Measurements from ENCODE around the gene PCDHGA6. TPM values are rescaled to one million over a fixed set of nuclear protein-coding genes. Genes with fewer than 3 reads are reported as not detected.
"Not testable (repeated sequence)": the region's sequence is repeated elsewhere in the genome, so short reads cannot be mapped to it uniquely, and the experiment has no call there.

Gene PCDHGA6
- total RNA-seq, result under 1 TPM; 0.08 TPM

DNA sequence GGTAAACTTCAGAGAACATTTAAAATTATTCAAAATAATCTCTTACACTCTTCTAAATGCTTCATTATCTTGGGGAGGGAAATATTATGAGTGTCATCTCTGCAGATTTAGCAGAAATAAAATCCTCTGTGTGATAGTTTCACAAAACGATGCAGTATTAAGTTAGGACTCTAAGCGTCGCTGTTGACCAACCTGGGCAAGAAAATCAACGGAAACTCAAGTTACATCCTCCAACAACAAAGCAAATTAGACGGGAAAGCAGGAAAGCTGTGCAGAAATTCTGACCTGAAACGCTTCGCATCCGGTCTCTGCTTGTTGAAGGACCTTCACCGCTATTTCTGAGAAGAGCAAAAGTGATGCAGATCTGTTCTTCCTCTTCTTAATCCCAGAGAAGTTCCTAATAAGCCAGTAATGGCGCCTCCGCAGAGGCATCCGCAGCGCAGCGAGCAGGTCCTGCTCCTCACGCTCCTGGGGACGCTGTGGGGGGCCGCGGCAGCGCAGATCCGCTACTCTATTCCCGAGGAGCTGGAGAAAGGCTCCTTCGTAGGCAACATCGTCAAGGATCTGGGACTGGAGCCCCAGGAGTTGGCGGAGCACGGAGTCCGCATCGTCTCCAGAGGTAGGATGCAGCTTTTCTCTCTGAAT lies at the start of gene PCDHGA6:
Gene PCDHGA6, plus strand, starts transcription at position 219 of the 645 bp plus-strand sequence. Its CDS starts 193 bp downstream, at position 412.
- peaks cover 25% of the 10 kb centered on the region for H3K36me3 Mint-ChIP-seq
- peaks cover 4% of the 10 kb centered on the region for H3K4me1 Mint-ChIP-seq
- no peak within 1 kb of the TSS for H3K4me3 Mint-ChIP-seq
- H3K27ac Mint-ChIP-seq, result no peak within 1 kb of the TSS
- peaks cover 86% of the 10 kb centered on the region for H3K27me3 Mint-ChIP-seq
- peaks cover 37% of the 10 kb centered on the region for H3K9me3 Mint-ChIP-seq
- DNase-seq, result no peak

DNA sequence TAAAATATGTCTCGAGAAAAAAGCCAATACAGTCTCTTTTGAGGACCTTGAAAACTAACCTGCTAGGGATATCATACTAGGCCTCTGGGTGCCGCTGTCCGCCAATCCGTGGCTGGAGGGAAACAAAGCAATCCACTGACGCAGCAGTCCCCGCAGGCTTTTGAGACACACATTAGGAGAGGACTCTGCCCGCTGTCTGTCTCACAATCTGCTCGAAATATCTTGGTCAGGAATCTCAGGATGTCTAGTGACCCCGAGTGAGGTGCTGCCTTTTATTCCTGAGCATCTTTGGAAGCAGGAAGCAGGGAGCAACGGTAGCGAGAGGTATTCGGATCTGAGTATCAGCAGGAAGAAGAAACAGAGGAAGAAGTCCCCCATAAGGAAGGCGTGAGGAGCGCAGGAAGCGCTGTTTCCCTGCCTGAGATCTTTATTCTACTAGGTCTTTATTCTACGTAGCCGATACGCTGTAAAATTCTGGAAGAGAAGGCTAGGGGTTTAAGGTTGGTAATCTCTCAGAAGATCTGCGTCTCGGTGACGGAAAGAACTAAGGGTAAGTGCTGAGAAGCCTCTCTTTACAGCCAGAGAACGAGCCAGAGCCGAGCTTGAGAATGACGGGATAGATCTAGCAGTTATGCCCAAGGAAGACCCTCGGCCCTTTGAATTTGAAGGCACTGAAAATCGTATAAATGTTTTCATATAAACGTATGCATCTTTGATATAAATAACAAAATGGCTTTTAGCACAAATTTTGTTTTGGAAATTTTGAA lies 47.4 kb upstream of the PCDHGA6 start:
- H3K4me3 Mint-ChIP-seq, result peak overlapping the region; percentile 91
- DNase-seq, result peak; percentile 63
- peaks cover 6% of the 10 kb centered on the region for H3K4me1 Mint-ChIP-seq
- peaks cover 26% of the 10 kb centered on the region for H3K9me3 Mint-ChIP-seq
- H3K36me3 Mint-ChIP-seq, result peaks cover 30% of the 10 kb centered on the region
- peaks cover 49% of the 10 kb centered on the region for H3K27me3 Mint-ChIP-seq
- peak overlapping the region; percentile 88 for H3K27ac Mint-ChIP-seq

DNA sequence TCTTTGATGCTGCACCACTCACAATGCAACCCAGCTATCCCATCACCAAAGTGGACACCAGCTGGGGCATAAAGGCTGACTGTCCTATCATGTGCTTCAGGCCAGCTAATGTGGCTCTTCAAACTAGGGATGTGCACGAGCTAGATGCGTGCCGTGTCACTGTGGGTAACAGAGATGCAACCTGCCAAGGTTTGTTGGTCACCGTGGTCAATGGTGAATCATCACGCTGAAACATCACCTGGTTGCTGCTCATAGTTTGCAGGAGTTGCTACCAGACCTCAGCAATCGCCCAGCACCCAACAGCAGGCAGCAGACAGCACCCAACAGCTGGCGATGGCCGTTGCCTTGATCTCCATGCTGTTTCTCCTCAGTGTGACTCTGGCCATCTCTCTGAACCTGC lies 45.5 kb upstream of the PCDHGA6 start:
- DNase-seq, result no peak
- H3K27me3 Mint-ChIP-seq, result peaks cover 63% of the 10 kb centered on the region
- no peak overlapping the region for H3K27ac Mint-ChIP-seq

DNA sequence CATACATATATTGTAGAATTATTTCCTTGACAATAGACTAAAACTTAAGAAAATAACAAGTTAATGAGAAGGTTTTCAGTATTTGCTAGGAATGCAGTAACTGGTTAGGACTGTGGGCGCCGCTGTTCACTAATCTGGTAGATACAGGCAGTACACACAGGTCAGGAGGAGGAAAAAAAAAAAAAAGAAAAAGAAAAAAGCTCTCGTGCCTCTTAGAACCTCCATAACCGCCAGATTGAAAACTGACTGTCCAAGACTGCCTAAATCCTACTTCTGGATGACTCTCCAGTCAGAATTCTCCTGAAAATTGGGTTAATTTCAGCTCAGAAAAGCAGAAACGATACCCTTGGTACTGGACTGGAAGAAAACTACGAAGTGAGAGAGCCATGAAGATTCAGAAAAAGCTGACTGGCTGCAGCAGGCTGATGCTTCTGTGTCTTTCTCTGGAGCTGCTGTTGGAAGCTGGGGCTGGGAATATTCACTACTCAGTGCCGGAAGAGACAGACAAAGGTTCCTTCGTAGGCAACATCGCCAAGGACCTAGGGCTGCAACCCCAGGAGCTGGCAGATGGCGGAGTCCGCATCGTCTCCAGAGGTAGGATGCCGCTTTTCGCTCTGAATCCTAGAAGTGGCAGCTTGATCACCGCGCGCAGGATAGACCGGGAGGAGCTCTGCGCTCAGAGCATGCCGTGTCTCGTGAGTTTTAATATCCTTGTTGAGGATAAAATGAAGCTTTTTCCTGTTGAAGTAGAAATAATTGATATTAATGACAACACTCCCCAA lies 43.2 kb upstream of the PCDHGA6 start, which contains the start of gene PCDHGA1:
Gene PCDHGA1, plus strand, starts transcription at position 216 of the 782 bp plus-strand sequence.
- Mint-ChIP-seq H3K27me3 (peaks cover 84% of the 10 kb centered on the region), H3K4me3 (no peak within 1 kb of the TSS), H3K4me1 (peaks cover 6% of the 10 kb centered on the region), H3K36me3 (peaks cover 32% of the 10 kb centered on the region), H3K9me3 (peaks cover 32% of the 10 kb centered on the region), H3K27ac (no peak within 1 kb of the TSS)
- no peak for DNase-seq

More for the DNA sequence above, 45.5 kb upstream of the PCDHGA6 start:
- Mint-ChIP-seq H3K4me1 (peaks cover 6% of the 10 kb centered on the region), H3K36me3 (peaks cover 27% of the 10 kb centered on the region), H3K4me3 (no peak overlapping the region), H3K9me3 (peaks cover 26% of the 10 kb centered on the region)

DNA sequence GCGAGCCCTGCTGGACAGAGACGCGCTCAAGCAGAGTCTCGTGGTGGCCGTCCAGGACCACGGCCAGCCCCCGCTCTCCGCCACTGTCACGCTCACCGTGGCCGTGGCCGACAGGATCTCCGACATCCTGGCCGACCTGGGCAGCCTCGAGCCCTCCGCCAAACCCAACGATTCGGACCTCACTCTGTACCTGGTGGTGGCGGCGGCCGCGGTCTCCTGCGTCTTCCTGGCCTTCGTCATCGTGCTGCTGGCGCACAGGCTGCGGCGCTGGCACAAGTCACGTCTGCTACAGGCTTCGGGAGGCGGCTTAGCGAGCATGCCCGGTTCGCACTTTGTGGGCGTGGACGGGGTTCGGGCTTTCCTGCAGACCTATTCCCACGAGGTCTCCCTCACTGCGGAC lies 41.1 kb upstream of the PCDHGA6 start:
- not testable (repeated sequence) for H3K4me3 Mint-ChIP-seq, H3K4me1 Mint-ChIP-seq, DNase-seq, H3K27ac Mint-ChIP-seq
- H3K27me3 Mint-ChIP-seq, result peaks cover 89% of the 10 kb centered on the region
- peaks cover 29% of the 10 kb centered on the region for H3K36me3 Mint-ChIP-seq
- H3K9me3 Mint-ChIP-seq, result peaks cover 45% of the 10 kb centered on the region

DNA sequence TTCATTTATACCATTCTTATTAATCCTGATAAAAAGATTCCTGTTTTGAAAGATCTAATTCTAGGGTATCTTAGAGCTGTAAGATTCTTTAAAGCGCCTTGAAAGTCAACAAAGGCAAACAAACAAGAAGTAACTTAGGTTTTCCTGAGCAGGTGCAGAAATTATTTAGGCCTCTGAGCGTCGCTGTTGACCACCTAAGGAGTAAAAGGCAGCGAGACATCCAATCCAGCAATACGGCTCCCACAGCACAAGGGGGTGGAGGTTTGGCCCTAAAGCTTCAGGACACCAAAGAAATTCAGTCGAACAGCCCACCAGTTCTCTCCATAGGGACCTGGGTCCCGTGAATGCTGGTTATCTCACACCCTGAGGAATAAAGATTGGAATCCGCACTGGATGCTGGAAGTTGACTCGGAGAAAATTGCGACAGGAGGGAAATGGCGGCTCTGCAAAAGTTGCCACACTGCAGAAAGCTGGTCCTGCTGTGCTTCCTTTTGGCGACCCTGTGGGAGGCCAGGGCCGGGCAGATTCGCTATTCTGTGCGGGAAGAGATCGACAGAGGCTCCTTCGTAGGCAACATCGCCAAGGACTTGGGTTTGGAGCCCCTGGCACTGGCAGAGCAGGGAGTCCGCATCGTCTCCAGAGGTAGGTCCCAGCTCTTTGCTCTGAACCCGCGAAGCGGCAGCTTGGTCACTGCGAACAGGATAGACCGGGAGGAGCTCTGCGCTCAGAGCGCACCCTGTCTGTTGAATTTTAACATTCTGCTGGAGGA lies 35.0 kb upstream of the PCDHGA6 start, which contains the start of gene PCDHGA2:
Gene PCDHGA2, plus strand, starts transcription at position 223 of the 769 bp plus-strand sequence.
- Mint-ChIP-seq H3K27me3 (peaks cover 94% of the 10 kb centered on the region), H3K9me3 (peaks cover 47% of the 10 kb centered on the region), H3K36me3 (peaks cover 15% of the 10 kb centered on the region), H3K27ac (no peak within 1 kb of the TSS), H3K4me3 (peak within 1 kb of the TSS; percentile 26), H3K4me1 (peaks cover 2% of the 10 kb centered on the region)
- DNase-seq, result no peak

DNA sequence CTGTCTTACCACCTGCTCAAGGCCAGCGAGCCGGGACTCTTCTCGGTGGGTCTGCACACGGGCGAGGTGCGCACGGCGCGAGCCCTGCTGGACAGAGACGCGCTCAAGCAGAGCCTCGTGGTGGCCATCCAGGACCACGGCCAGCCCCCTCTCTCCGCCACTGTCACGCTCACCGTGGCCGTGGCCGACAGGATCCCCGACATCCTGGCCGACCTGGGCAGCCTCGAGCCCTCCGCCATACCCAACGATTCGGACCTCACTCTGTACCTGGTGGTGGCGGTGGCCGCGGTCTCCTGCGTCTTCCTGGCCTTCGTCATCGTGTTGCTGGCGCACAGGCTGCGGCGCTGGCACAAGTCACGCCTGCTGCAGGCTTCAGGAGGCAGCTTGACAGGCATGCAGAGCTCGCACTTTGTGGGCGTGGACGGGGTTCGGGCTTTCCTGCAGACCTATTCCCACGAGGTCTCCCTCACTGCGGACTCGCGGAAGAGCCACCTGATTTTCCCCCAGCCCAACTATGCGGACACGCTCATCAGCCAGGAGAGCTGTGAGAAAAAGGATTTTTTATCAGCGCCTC lies 32.8 kb upstream of the PCDHGA6 start:
- Mint-ChIP-seq H3K36me3 (peaks cover 18% of the 10 kb centered on the region), H3K27me3 (peaks cover 91% of the 10 kb centered on the region), H3K9me3 (peaks cover 45% of the 10 kb centered on the region)
- not testable (repeated sequence) for H3K4me3 Mint-ChIP-seq, H3K4me1 Mint-ChIP-seq, H3K27ac Mint-ChIP-seq, DNase-seq

DNA sequence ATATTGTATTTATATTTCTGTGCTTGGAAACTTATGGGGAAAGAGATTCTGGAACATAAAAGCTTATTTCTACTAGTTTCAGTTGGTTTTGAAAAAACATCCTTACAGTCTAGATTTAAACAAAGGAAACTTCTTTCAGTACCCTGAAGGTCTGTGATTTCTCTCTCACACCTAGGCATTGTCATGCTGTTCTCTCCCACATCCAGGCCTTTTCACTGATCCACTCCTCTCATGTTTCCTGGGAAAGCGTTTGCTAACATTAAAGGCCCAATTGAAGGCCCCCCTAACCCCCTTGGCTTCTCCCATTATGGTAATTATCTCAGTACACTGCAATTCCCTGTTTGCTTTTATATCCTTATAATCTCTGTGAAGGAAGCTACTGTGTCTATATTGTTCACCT lies 30.9 kb upstream of the PCDHGA6 start:
- Mint-ChIP-seq H3K36me3 (peaks cover 17% of the 10 kb centered on the region), H3K4me1 (peaks cover 2% of the 10 kb centered on the region), H3K27me3 (peaks cover 90% of the 10 kb centered on the region), H3K27ac (no peak overlapping the region), H3K4me3 (no peak overlapping the region), H3K9me3 (peaks cover 34% of the 10 kb centered on the region)
- no peak for DNase-seq

DNA sequence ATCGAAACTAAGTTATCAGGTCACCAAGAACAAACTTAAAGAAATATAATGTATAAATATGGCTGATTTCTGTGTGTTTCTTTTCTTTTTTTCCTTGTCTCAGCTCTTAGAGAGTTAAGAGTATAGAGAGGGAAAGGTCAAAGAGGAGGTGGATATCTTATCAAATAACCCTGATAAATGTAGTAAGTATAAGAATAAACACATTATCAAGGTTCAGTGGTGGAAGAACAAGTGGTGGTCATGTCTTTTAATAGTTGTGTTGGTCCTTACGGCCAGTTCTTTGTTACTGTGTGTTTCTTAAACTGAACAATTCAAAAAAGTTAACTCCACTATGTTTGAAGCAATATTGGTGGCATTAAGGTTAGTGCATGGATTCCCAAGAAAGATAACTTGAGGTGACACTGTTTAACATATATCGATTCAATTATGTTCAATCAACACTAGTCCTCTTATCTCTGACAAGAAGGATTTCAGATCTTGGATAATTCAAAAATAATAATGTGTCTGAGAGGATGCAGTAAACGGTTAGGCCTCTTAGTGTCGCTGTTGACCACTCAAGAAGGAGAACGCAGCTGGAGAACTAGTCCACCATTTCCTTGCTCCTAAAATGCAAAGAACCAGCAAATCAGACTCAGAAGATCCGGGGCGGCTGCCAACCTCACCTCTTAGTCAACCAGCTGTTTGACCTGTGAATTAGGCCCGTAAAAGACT lies 30.3 kb upstream of the PCDHGA6 start, which contains the start of gene PCDHGA3:
Gene PCDHGA3, plus strand, starts transcription at position 588 of the 711 bp plus-strand sequence. CDS start 205 bp downstream, outside the sequence.
- H3K4me3 Mint-ChIP-seq, result peak within 1 kb of the TSS; percentile 29
- no peak for DNase-seq

DNA sequence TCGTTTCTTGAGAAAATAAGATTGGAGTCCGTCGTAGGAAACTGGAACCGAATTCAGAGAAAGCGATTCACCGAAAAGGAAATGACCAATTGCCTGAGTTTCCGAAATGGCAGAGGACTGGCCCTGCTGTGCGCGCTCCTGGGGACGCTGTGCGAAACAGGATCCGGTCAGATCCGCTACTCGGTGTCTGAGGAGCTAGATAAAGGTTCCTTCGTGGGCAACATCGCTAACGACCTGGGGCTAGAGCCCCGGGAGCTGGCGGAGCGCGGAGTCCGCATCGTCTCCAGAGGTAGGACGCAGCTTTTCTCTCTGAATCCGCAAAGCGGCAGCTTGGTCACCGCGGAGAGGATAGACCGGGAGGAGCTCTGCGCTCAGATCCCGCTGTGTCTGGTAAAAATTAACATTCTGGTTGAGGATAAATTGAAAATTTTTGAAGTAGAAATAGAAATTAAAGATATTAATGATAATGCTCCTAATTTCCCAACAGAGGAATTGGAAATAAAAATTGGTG lies 29.7 kb upstream of the PCDHGA6 start:
- Mint-ChIP-seq H3K27me3 (peaks cover 87% of the 10 kb centered on the region), H3K4me1 (peaks cover 2% of the 10 kb centered on the region), H3K9me3 (peaks cover 24% of the 10 kb centered on the region), H3K4me3 (peak overlapping the region; percentile 29), H3K36me3 (peaks cover 17% of the 10 kb centered on the region), H3K27ac (no peak overlapping the region)
- DNase-seq, result no peak

More for the DNA sequence above, 30.3 kb upstream of the PCDHGA6 start, which contains the start of gene PCDHGA3:
- H3K27ac Mint-ChIP-seq, result no peak within 1 kb of the TSS
- H3K36me3 Mint-ChIP-seq, result peaks cover 17% of the 10 kb centered on the region
- peaks cover 87% of the 10 kb centered on the region for H3K27me3 Mint-ChIP-seq
- peaks cover 28% of the 10 kb centered on the region for H3K9me3 Mint-ChIP-seq
- H3K4me1 Mint-ChIP-seq, result peaks cover 2% of the 10 kb centered on the region

DNA sequence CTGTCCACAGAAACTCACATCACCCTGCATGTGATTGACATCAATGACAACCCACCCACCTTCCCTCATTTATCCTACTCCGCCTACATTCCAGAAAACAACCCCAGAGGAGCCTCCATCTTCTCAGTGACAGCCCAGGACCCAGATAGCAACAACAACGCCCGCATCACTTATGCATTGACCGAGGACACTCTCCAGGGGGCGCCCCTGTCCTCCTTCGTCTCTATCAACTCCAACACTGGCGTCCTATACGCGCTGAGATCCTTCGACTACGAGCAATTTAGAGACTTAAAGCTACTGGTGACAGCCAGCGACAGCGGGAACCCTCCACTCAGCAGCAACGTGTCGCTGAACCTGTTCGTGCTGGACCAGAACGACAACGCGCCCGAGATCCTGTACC lies 28.4 kb upstream of the PCDHGA6 start:
- no peak for DNase-seq
- H3K27ac Mint-ChIP-seq, result no peak overlapping the region
- H3K27me3 Mint-ChIP-seq, result peaks cover 85% of the 10 kb centered on the region
- peaks cover 18% of the 10 kb centered on the region for H3K36me3 Mint-ChIP-seq
- H3K4me1 Mint-ChIP-seq, result peaks cover 2% of the 10 kb centered on the region
- H3K4me3 Mint-ChIP-seq, result no peak overlapping the region
- H3K9me3 Mint-ChIP-seq, result peaks cover 22% of the 10 kb centered on the region

DNA sequence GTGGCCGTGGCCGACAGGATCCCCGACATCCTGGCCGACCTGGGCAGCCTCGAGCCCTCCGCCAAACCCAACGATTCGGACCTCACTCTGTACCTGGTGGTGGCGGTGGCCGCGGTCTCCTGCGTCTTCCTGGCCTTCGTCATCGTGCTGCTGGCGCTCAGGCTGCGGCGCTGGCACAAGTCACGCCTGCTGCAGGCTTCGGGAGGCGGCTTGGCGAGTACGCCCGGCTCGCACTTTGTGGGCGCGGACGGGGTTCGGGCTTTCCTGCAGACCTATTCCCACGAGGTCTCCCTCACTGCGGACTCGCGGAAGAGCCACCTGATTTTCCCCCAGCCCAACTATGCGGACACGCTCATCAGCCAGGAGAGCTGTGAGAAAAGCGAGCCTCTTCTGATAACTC lies 27.7 kb upstream of the PCDHGA6 start:
- peaks cover 17% of the 10 kb centered on the region for H3K36me3 Mint-ChIP-seq
- peaks cover 88% of the 10 kb centered on the region for H3K27me3 Mint-ChIP-seq
- not testable (repeated sequence) for H3K4me3 Mint-ChIP-seq, H3K27ac Mint-ChIP-seq, DNase-seq, H3K4me1 Mint-ChIP-seq
- peaks cover 21% of the 10 kb centered on the region for H3K9me3 Mint-ChIP-seq

DNA sequence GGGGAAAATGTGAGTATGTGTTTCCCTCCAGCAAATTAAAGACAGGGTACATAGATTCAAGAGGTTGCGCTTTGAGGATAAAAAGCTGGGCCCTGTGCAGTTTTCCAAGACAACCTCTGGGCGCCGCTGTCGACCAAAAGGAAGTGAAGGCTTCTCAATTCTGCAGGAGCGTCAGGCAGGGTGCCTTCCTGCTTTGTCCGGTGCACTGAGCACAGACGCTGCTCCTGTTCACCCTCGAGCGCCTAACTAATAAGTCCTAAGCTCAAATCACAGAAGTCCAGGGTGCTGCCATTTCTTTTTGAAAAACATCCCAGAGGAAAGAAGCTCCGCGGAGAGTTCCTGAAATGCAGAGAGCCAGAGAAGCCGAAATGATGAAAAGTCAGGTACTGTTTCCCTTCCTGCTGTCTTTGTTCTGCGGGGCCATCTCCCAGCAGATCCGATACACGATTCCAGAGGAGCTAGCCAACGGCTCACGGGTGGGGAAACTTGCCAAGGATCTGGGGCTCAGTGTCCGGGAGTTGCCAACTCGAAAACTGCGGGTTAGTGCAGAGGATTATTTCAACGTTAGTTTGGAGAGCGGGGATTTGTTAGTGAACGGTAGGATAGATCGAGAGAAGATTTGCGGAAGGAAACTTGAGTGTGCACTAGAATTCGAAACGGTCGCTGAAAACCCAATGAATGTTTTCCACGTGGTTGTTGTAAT lies 23.6 kb upstream of the PCDHGA6 start, which contains the start of gene PCDHGB1:
Gene PCDHGB1, plus strand, starts transcription at position 183 of the 703 bp plus-strand sequence. Its CDS starts 162 bp downstream, at position 345.
- Mint-ChIP-seq H3K4me3 (peak within 1 kb of the TSS; percentile 26), H3K36me3 (peaks cover 16% of the 10 kb centered on the region), H3K4me1 (no peaks in the 10 kb centered on the region), H3K27me3 (peaks cover 85% of the 10 kb centered on the region), H3K27ac (no peak within 1 kb of the TSS), H3K9me3 (peaks cover 19% of the 10 kb centered on the region)
- no peak for DNase-seq

Measured in activated naive CD8-positive, alpha-beta T cell treated with anti-CD3 and anti-CD28 coated beads for 36 hours (primary cell).